ENCODE measurements around the gene MARS1. TPM values are rescaled to one million over a fixed set of nuclear protein-coding genes. Genes with fewer than 3 reads are reported as not detected.

MARS1 gene
- total and polyA plus RNA-seq, 7 donors: 41.2 to 97.4 (median 83.6) TPM

DNA sequence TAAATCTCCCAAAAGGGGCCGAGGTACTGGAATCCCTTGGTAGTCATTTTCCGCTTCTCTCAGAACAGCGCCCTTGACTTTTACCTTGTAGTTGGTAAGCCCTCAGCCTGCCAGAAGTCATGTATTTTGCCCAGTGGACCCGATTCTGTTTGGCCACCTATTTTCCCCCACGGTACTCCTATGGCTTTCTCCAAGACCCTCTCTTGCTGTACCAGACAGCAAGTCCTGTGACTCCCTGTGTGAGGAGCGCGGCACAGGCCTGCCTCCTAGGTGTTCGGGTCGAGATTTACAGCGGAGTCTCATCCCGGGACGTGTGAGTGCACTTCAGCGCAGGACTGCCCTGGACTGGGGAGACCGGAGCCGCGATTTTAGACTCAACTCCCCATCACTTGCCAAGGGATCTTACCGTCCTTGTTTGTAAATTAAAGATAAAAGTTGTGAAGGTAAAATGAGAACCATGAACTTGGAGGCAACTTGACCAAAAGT lies 33.7 kb downstream of the MARS1 start:
- DNase-seq (peak; percentile 49 to 69), ATAC-seq (peak in 2 of 4 donors; percentile 12 to 22)
- Histone ChIP-seq H3K4me3 (peak overlapping the region; percentile 96), H3K4me1 (peaks cover 50% of the 10 kb centered on the region), H3K9me3 (no peaks in the 10 kb centered on the region), H3K27ac (peak overlapping the region; percentile 100), H3K36me3 (ENCODE audit: insufficient read depth in 1 of 2, low read depth in 1 of 2) (peaks cover 5 to 42% of the 10 kb centered on the region in 2 donors), H3K27me3 (ENCODE audit: insufficient read depth in 3 of 3, low read length in 2 of 3) (no peaks in the 10 kb centered on the region)
- 29 to 40% (median 30%) methylated on average over 17 of the region's 17 CpGs for WGBS, 3 donors
- intact Hi-C loops (cut with DNase I): loop anchor here in 1 of 2 donors (5.0 kb wide), 1 partner anchor 34 kb away; the partner anchor contains the start of gene MARS1
- TF ChIP-seq, protein P1, sequence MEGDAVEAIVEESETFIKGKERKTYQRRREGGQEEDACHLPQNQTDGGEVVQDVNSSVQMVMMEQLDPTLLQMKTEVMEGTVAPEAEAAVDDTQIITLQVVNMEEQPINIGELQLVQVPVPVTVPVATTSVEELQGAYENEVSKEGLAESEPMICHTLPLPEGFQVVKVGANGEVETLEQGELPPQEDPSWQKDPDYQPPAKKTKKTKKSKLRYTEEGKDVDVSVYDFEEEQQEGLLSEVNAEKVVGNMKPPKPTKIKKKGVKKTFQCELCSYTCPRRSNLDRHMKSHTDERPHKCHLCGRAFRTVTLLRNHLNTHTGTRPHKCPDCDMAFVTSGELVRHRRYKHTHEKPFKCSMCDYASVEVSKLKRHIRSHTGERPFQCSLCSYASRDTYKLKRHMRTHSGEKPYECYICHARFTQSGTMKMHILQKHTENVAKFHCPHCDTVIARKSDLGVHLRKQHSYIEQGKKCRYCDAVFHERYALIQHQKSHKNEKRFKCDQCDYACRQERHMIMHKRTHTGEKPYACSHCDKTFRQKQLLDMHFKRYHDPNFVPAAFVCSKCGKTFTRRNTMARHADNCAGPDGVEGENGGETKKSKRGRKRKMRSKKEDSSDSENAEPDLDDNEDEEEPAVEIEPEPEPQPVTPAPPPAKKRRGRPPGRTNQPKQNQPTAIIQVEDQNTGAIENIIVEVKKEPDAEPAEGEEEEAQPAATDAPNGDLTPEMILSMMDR (IDR thresholded peaks at IDR 0.05): no peak

DNA sequence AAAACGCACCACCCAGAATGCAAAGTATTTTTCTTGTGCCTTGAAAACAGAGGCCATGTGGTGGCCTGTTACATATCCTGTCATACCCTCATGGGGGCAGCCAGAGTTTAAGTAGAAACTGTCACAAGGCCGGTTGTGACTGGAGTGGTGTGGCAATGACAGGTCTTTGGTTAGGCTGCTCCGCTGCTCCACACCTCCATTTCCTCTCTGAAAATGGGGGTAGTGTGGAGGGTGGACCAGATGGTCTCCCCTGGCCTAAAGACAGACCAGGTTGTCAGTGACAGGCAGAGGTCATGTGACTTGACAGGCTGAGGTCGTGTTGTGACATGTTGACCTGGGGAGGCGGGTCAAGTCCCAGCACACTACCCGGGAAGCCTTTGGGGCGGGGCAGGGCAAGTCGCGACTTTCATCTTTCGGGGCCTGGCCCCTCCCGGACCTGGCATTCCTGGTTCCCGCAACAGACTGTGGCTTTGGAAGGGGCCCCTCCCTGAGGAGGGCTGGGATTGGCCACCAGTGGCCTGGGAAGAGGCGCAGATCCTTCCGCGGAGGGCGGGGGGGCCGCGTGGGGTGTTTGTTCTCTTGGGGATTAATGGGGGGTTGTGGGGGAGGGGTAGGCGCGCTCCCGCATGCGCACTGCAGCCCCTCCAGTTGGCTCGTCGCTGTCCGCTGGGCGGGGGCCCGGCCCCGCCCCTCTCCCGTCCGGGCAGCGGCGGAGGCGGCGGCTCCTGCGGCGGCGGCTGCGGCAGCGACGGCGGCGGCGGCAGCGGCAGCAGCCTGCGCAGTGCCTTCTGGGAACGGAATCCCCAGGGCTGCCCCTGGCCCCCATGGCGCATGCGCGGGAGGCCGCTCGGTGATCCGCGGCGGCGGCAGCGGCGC lies 34.4 kb downstream of the MARS1 start, which contains the start of gene MBD6:
Gene MBD6 (plus strand): TSS at position 814 of the 876 bp plus-strand sequence. CDS start 1,480 bp downstream, outside the sequence.
- TF ChIP-seq, protein P1 (IDR thresholded peaks at IDR 0.05): no peak
- no peaks in the 10 kb centered on the region for H3K27me3 ChIP-seq (ENCODE audit: insufficient read depth in 3 of 3, low read length in 2 of 3)
- no peaks in the 10 kb centered on the region for H3K9me3 ChIP-seq
- ATAC-seq (peak; percentile 41 to 62 (median 52)), DNase-seq (peak; percentile 94 to 97)
- intact Hi-C loops (cut with DNase I): loop anchor here in 1 of 2 donors (5.0 kb wide), 1 partner anchor 35 kb away; the partner anchor contains the start of gene MARS1
- peak within 1 kb of the TSS; percentile 96 for H3K4me3 ChIP-seq
- peaks cover 47% of the 10 kb centered on the region for H3K4me1 ChIP-seq
- H3K36me3 ChIP-seq (ENCODE audit: insufficient read depth in 1 of 2, low read depth in 1 of 2): peaks cover 4 to 42% of the 10 kb centered on the region in 2 donors
- peak within 1 kb of the TSS; percentile 100 for H3K27ac ChIP-seq
- 1% methylated on average over 21 to 57 of the region's 57 CpGs for WGBS, 3 donors

DNA sequence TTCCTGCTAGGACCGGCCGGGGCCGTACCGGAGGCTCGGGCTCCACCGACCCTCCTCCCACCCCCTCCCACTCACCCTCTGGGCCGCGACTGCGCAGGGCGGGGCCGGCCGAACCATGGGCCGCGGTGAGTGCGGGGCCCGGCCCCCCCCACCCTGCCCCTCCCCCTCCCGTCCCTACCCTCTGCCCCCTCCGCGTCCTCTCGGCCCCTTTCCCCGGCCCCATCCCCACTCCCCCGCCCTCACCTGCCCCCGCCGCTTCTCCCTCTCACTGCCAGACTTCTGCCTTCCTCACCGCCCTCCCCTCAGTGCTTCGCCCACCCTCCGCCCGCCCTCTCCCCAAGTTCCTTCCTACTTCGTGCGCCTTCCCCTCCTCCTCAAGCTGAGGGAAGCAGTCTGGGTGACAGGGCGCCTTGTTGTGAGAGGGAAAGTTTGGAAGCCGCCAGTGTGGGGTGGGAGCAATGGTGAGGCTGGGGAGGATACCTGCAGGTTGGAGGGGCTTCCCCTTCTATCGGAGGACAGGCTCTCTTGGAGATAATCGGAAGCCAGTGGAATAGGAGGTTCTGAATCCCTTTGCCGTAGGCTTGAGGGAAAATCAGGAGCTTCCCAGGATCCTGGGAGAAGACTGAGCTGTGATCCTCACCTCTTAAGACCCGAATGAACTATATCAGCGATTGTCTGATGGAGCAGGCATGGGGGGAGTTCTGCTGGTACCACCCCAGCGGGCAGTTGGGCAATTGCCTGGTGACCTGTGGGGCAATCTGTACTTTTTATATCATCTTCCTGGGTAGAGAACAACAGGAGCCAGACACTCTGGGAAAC lies 35.2 kb downstream of the MARS1 start:
- Histone ChIP-seq H3K4me3 (peak overlapping the region; percentile 96), H3K4me1 (peaks cover 38% of the 10 kb centered on the region), H3K27ac (peak overlapping the region; percentile 100), H3K36me3 (ENCODE audit: insufficient read depth in 1 of 2, low read depth in 1 of 2) (peaks cover 0 to 42% of the 10 kb centered on the region in 2 donors), H3K27me3 (ENCODE audit: insufficient read depth in 3 of 3, low read length in 2 of 3) (no peaks in the 10 kb centered on the region), H3K9me3 (no peaks in the 10 kb centered on the region)
- ATAC-seq (peak in 1 of 4 donors; percentile 0), DNase-seq (peak; percentile 54 to 80)
- intact Hi-C loops (cut with DNase I): loop anchor here in 1 of 2 donors (5.0 kb wide), 1 partner anchor 36 kb away; the partner anchor contains the start of gene MARS1
- 0 to 2% (median 1%) methylated on average over 14 to 38 of the region's 38 CpGs for WGBS, 3 donors
- TF ChIP-seq, protein P1 (IDR thresholded peaks at IDR 0.05): no peak

Data from psoas muscle (tissue), 8 donors.